ENCODE results near the gene CNGA3.

The CNGA3 gene

GRCh38 chr2:98313492-98314250 lies 32.6 kb upstream of the CNGA3 start:
- no peak for TF ChIP-seq SPI1 (IDR thresholded peaks at IDR 0.05; ENCODE audit: borderline replicate concordance, low read depth)
- TF ChIP-seq GABPA (IDR thresholded peaks at IDR 0.05; ENCODE audit: low read depth), result no peak
- TF ChIP-seq REST (IDR thresholded peaks at IDR 0.05; ENCODE audit: insufficient replicate concordance, low read depth), result no peak
- no peak for TF ChIP-seq POLR2AphosphoS5 (IDR thresholded peaks at IDR 0.05; ENCODE audit: low read depth)
- no peak for TF ChIP-seq CTCF (IDR thresholded peaks at IDR 0.05; ENCODE audit: insufficient read depth, low read length)
- peaks cover 5% of the 10 kb centered on the region for H3K27me3 ChIP-seq (ENCODE audit: insufficient read depth, poor library complexity, severe bottlenecking)
- H3K27ac ChIP-seq (replicated peaks), result no peak overlapping the region
- no peak for DNase-seq (ENCODE audit: low read depth in 1 of 2, low spot score in 1 of 2)
- H3K4me3 ChIP-seq (replicated peaks; ENCODE audit: insufficient read depth, low read length), result no peak overlapping the region

DNA sequence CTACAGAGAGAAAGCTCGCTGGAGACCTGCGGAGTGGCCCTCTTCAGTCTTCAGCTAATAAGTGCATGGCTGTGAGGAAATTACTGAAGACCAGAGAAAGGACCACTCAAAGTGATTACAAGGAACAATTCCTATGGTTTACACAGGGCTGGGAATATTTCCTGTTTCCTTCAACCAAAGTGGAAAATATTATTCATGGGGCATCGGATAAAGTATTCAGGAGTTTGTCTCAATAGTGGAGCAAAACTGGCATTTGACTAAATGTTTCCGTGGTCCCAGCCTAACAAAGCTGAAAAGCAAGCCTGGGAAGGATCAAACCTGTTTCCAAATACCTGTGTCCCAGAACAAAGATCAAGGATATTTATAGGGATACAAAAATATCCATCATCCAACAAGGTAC lies 32.0 kb upstream of the CNGA3 start:
- TF ChIP-seq POLR2AphosphoS5 (IDR thresholded peaks at IDR 0.05; ENCODE audit: low read depth), result no peak
- no peak for TF ChIP-seq CTCF (IDR thresholded peaks at IDR 0.05; ENCODE audit: insufficient read depth, low read length)
- no peak overlapping the region for H3K4me3 ChIP-seq (replicated peaks; ENCODE audit: insufficient read depth, low read length)
- peaks cover 5% of the 10 kb centered on the region for H3K27me3 ChIP-seq (ENCODE audit: insufficient read depth, poor library complexity, severe bottlenecking)
- no peak for DNase-seq (ENCODE audit: low read depth in 1 of 2, low spot score in 1 of 2)
- H3K27ac ChIP-seq (replicated peaks), result no peak overlapping the region

DNA sequence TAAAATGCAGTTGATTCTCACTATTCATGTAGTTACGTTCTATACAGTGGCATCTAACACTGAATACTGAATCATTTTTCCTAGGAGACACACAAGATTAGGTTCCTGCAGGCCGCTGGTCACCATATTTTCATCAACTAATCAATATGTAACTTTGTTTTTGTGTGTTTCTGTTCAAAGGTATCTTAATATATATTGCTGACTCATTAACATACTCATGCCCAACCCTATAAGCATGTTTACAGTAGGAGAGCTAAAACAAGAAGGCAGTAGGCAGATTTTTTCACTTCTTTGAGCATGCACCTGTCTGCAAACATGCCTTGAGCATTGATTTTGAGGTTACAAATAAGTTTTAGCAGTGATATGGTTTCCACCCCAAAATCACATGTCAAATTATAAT lies 30.3 kb upstream of the CNGA3 start:
- Histone ChIP-seq H3K4me3 (replicated peaks; ENCODE audit: insufficient read depth, low read length) (no peak overlapping the region), H3K27ac (replicated peaks) (no peak overlapping the region), H3K27me3 (ENCODE audit: insufficient read depth, poor library complexity, severe bottlenecking) (peaks cover 5% of the 10 kb centered on the region)
- no peak for DNase-seq (ENCODE audit: low read depth in 1 of 2, low spot score in 1 of 2)
- TF ChIP-seq POLR2AphosphoS5 (IDR thresholded peaks at IDR 0.05; ENCODE audit: low read depth), result no peak
- TF ChIP-seq CTCF (IDR thresholded peaks at IDR 0.05; ENCODE audit: insufficient read depth, low read length), result no peak
- no peak for TF ChIP-seq REST (IDR thresholded peaks at IDR 0.05; ENCODE audit: insufficient replicate concordance, low read depth)
- TF ChIP-seq SPI1 (IDR thresholded peaks at IDR 0.05; ENCODE audit: borderline replicate concordance, low read depth), result no peak
- no peak for TF ChIP-seq GABPA (IDR thresholded peaks at IDR 0.05; ENCODE audit: low read depth)

DNA sequence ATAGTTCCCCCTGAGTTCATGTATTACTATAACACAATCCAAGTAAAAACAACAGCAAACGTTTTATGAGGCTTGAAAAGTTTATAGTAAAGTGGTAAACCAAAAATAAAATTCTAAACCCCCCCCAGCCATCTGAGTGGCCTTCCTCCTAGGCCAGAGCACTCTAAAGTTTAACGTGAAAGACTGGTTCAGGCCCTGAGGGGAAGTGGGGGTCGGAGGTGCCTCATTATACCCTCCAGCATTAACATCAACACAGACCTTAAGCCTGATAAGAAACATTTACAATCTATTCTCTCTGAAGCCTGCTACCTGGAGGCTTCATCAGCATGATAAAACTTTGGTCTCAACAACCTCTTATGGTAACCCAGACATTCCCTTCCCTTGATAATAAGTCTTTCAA lies 29.0 kb upstream of the CNGA3 start:
- no peak overlapping the region for H3K4me3 ChIP-seq (replicated peaks; ENCODE audit: insufficient read depth, low read length)
- H3K27me3 ChIP-seq (ENCODE audit: insufficient read depth, poor library complexity, severe bottlenecking), result peaks cover 5% of the 10 kb centered on the region
- H3K27ac ChIP-seq (replicated peaks), result no peak overlapping the region
- DNase-seq (ENCODE audit: low read depth in 1 of 2, low spot score in 1 of 2), result no peak
- TF ChIP-seq CTCF (IDR thresholded peaks at IDR 0.05; ENCODE audit: insufficient read depth, low read length) (no peak), GABPA (IDR thresholded peaks at IDR 0.05; ENCODE audit: low read depth) (no peak), SPI1 (IDR thresholded peaks at IDR 0.05; ENCODE audit: borderline replicate concordance, low read depth) (no peak), REST (IDR thresholded peaks at IDR 0.05; ENCODE audit: insufficient replicate concordance, low read depth) (no peak), POLR2AphosphoS5 (IDR thresholded peaks at IDR 0.05; ENCODE audit: low read depth) (no peak)

Measured in HL-60 (cell line).